ENCODE results near the gene TMEM31.

The TMEM31 gene

GRCh38 chrX:103730796-103731493 is 20.2 kb downstream of the TMEM31 start (continued):
- TF ChIP-seq ATF2 (tag by site-specific recombination; IDR thresholded peaks at IDR 0.05; ENCODE audit: low read depth) = peak; percentile 95
- TF ChIP-seq ZNF510 (tag by site-specific recombination; IDR thresholded peaks at IDR 0.05; ENCODE audit: insufficient replicate concordance) = no peak
- TF ChIP-seq KLF10 (tag by site-specific recombination; IDR thresholded peaks at IDR 0.05) = peak; percentile 41; the same call in 1 of the 2 replicates
- no peak for TF ChIP-seq ZNF26 (tag by site-specific recombination; IDR thresholded peaks at IDR 0.05)
- TF ChIP-seq GFI1B (tag by site-specific recombination; IDR thresholded peaks at IDR 0.05) = peak; percentile 50; the same call in 1 of the 2 replicates
- peak; percentile 39; the same call in 1 of the 2 replicates for TF ChIP-seq ZBTB20 (tag by site-specific recombination; IDR thresholded peaks at IDR 0.05)

DNA sequence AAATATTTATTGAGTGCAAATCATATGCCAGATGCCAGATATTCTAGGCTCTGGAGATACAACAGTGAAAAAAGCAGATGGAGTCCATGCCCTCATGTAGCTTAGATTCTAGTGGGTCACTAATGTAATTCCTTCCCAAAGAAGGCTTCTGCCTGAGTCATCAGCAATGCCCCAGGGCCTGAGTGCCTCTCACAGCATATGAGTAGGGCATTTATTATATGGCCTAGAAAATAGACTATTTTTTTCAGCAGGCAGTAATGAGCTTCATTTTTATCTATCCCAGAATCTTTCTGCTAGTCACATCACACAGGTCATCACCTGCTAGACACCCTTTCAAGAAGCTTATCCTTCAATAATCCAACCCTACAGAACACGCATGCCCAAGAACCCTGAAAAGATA is 22.3 kb downstream of the TMEM31 start:
- Histone ChIP-seq H3K4me1 (ENCODE audit: control insufficient read depth, insufficient read depth, low read length) (no peaks in the 10 kb centered on the region; the same call in 1 of the 2 replicates), H3K27ac (ENCODE audit: extremely low read depth, low read depth, low read length) (no peak overlapping the region), H3K36me3 (ENCODE audit: control insufficient read depth in 2 of 2, insufficient read depth in 1 of 2, low read length in 2 of 2) (no peaks in the 10 kb centered on the region), H3K4me3 (ENCODE audit: low read depth, low read length) (no peak overlapping the region), H3K9me3 (ENCODE audit: control insufficient read depth, insufficient read depth, low read depth, low read length) (no peaks in the 10 kb centered on the region)
- POLR2A ChIA-PET = no interaction called here
- CTCF ChIA-PET = interaction anchor here (1.3 to 1.7 kb wide), 2 partner anchors 21 to 42 kb away, joined by 3 to 4 read pairs; no protein-coding TSS in a partner anchor
- no peak for TF ChIP-seq ZNF610 (tag by site-specific recombination; IDR thresholded peaks at IDR 0.05; ENCODE audit: borderline replicate concordance)
- TF ChIP-seq, protein P1, sequence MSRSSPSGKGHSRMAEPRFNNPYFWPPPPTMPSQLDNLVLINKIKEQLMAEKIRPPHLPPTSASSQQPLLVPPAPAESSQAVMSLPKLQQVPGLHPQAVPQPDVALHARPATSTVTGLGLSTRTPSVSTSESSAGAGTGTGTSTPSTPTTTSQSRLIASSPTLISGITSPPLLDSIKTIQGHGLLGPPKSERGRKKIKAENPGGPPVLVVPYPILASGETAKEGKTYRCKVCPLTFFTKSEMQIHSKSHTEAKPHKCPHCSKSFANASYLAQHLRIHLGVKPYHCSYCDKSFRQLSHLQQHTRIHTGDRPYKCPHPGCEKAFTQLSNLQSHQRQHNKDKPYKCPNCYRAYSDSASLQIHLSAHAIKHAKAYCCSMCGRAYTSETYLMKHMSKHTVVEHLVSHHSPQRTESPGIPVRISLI (tag by site-specific recombination; IDR thresholded peaks at IDR 0.05) = no peak

GRCh38 chrX:103734125-103734760 is 23.5 kb downstream of the TMEM31 start:
- H3K27ac ChIP-seq (ENCODE audit: extremely low read depth, low read depth, low read length) = no peak overlapping the region
- no peaks in the 10 kb centered on the region for H3K36me3 ChIP-seq (ENCODE audit: control insufficient read depth in 2 of 2, insufficient read depth in 1 of 2, low read length in 2 of 2)
- no peaks in the 10 kb centered on the region for H3K9me3 ChIP-seq (ENCODE audit: control insufficient read depth, insufficient read depth, low read depth, low read length)
- ChIA-PET CTCF (interaction anchor here (1.3 kb wide), 1 partner anchor 40 kb away, joined by 3 read pairs; no protein-coding TSS in a partner anchor), POLR2A (no interaction called here)
- H3K4me3 ChIP-seq (ENCODE audit: low read depth, low read length) = no peak overlapping the region
- TF ChIP-seq ZBTB17 (tag by site-specific recombination; IDR thresholded peaks at IDR 0.05) = no peak
- no peak for TF ChIP-seq SETDB1 (IDR thresholded peaks at IDR 0.05; ENCODE audit: insufficient read length, low read length)
- no peak for TF ChIP-seq ZNF549 (tag by site-specific recombination; IDR thresholded peaks at IDR 0.05)
- TF ChIP-seq OVOL3 (tag by site-specific recombination; IDR thresholded peaks at IDR 0.05) = no peak
- no peak for TF ChIP-seq ZNF785 (tag by site-specific recombination; IDR thresholded peaks at IDR 0.05)
- TF ChIP-seq ZNF571 (tag by site-specific recombination; IDR thresholded peaks at IDR 0.05) = no peak
- no peak for TF ChIP-seq ZNF560 (tag by site-specific recombination; IDR thresholded peaks at IDR 0.05; ENCODE audit: borderline replicate concordance)
- TF ChIP-seq ZFP3 (tag by site-specific recombination; IDR thresholded peaks at IDR 0.05; ENCODE audit: low read depth) = no peak
- no peak for TF ChIP-seq ZNF596 (tag by site-specific recombination; IDR thresholded peaks at IDR 0.05)
- TF ChIP-seq, protein P2, sequence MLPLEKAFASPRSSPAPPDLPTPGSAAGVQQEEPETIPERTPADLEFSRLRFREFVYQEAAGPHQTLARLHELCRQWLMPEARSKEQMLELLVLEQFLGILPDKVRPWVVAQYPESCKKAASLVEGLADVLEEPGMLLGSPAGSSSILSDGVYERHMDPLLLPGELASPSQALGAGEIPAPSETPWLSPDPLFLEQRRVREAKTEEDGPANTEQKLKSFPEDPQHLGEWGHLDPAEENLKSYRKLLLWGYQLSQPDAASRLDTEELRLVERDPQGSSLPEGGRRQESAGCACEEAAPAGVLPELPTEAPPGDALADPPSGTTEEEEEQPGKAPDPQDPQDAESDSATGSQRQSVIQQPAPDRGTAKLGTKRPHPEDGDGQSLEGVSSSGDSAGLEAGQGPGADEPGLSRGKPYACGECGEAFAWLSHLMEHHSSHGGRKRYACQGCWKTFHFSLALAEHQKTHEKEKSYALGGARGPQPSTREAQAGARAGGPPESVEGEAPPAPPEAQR (tag by site-specific recombination; IDR thresholded peaks at IDR 0.05) = no peak
- H3K4me1 ChIP-seq (ENCODE audit: control insufficient read depth, insufficient read depth, low read length) = no peaks in the 10 kb centered on the region; the same call in 1 of the 2 replicates

Measured in HEK293 (cell line).